Immature natural killer cell (primary cell): ENCODE results near the gene ZNF557. TPM values are rescaled to one million over a fixed set of nuclear protein-coding genes. Genes with fewer than 3 reads are reported as not detected.

Experiments
- DNase-seq, 3 donors: peaks; one replicate each; pipeline ENCODE4 v3.0.0; 2022; ENCODE audit warnings: mixed read lengths in 1 of 3
- H3K27ac Mint-ChIP-seq, 6 donors: one replicate each; pipeline ENCODE4 v1.8.0; 2020; ENCODE audit warnings: mixed read lengths in 6 of 6, mild to moderate bottlenecking in 5 of 6, inconsistent platforms in 4 of 6, moderate library complexity in 3 of 6
- H3K27me3 Mint-ChIP-seq, 3 donors: one replicate each; pipeline ENCODE4 v1.8.0; 2020 to 2021; ENCODE audit warnings: low read depth in 3 of 3, mild to moderate bottlenecking in 3 of 3, mixed read lengths in 3 of 3, moderate library complexity in 3 of 3, inconsistent platforms in 1 of 3
- H3K36me3 Mint-ChIP-seq, 3 donors: one replicate each; pipeline ENCODE4 v1.8.0; 2020; ENCODE audit warnings: mixed read lengths in 3 of 3, inconsistent platforms in 2 of 3, mild to moderate bottlenecking in 2 of 3
- H3K4me1 Mint-ChIP-seq, 2 donors: one replicate each; pipeline ENCODE4 v1.8.0; 2020; ENCODE audit warnings: inconsistent platforms in 2 of 2, mild to moderate bottlenecking in 2 of 2, mixed read lengths in 2 of 2, moderate library complexity in 1 of 2
- H3K4me3 Mint-ChIP-seq, 5 donors: one replicate each; pipeline ENCODE4 v1.8.0; 2020; ENCODE audit warnings: mild to moderate bottlenecking in 5 of 5, mixed read lengths in 5 of 5, inconsistent platforms in 3 of 5, moderate library complexity in 3 of 5
- H3K9me3 Mint-ChIP-seq, 6 donors: one replicate each; pipeline ENCODE4 v1.8.0; 2020; ENCODE audit warnings: mild to moderate bottlenecking in 6 of 6, mixed read lengths in 6 of 6, inconsistent platforms in 4 of 6, moderate library complexity in 3 of 6
- polyA plus RNA-seq, 3 donors: library from polyadenylated mRNA; unstranded; fragments of 300-500 nt; fragmentation: Illumina TruSeq; gene quantifications; one replicate each; pipeline ENCODE4 v1.2.3, GENCODE V29; 2021

Gene ZNF557
- polyA plus RNA-seq, 3 donors from 2014 or later = 2.1 to 8.4 (median 2.4) TPM

DNA sequence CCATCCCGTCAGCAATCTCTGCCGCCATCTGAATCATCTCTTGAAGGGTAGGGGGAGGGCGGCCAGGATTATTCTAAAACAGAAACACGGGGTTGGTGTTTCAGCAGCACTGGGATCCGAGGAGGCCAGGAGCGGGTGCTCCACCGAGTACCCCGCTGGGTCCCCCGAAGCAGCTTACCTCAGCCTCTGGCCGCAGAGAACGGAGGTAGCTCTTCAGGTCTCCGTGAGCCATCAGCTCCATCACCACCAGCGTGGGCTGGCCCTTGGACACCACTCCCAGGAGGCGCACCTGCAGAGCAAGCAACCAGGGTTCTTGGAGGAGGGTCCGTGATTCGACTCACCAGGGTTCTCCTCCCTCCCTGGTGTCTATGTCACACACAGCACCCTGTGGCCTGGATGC is 53.2 kb downstream of the ZNF557 start:
- H3K4me3 Mint-ChIP-seq = no peak overlapping the region
- no peaks in the 10 kb centered on the region for H3K9me3 Mint-ChIP-seq

DNA sequence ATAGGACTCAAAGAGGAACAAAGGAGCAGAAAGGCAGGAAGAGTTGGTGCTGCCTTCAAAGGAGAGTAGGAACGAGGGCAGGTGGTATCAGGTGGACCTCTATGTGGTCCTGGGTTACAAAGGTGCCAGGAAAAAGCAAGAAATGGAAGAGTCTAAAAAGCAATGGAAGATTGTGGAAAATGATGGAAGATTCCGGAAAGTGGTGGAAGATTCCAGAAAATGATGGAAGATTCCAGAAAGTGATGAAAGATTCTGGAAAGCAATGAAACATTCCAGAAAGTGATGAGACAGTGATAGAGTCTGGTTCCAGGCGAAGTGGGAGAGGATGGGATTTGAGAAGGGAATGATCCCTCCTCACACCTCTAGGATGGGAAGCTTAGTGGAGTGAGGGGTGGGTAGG is 55.3 kb downstream of the ZNF557 start:
- Mint-ChIP-seq H3K27ac (no peak overlapping the region), H3K27me3 (peaks cover 0 to 2% (median 2%) of the 10 kb centered on the region in 3 donors), H3K4me3 (no peak overlapping the region), H3K9me3 (no peaks in the 10 kb centered on the region), H3K4me1 (no peaks in the 10 kb centered on the region), H3K36me3 (peaks cover 0 to 3% (median 0%) of the 10 kb centered on the region in 3 donors)
- no peak for DNase-seq

More for the DNA sequence above, 53.2 kb downstream of the ZNF557 start:
- Mint-ChIP-seq H3K27ac (no peak overlapping the region), H3K27me3 (peaks cover 2 to 6% (median 2%) of the 10 kb centered on the region in 3 donors), H3K4me1 (no peaks in the 10 kb centered on the region), H3K36me3 (peaks cover 0 to 3% (median 0%) of the 10 kb centered on the region in 3 donors)
- no peak for DNase-seq

DNA sequence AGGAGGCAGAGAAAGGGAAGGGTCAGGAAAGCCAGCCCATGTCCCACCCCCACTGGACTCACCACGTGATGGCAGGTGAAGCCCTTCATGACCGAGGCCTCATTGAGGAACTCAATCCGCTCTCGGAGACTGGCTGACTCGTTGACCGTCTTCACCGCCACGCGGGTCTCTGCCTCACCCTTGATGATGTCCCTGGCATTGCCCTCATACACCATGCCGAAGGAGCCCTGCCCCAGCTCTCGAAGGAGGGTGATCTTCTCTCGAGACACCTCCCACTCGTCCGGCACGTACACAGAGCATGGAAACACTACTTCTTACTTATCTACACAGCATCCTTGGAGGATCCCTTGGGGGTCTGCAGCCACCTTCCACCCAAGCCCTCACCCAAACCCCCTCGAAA is 55.7 kb downstream of the ZNF557 start:
- Mint-ChIP-seq H3K4me1 (no peaks in the 10 kb centered on the region), H3K36me3 (peaks cover 0 to 3% (median 0%) of the 10 kb centered on the region in 3 donors), H3K4me3 (no peak overlapping the region), H3K27ac (no peak overlapping the region), H3K9me3 (no peaks in the 10 kb centered on the region), H3K27me3 (peaks cover 0 to 2% (median 2%) of the 10 kb centered on the region in 3 donors)
- DNase-seq = no peak

DNA sequence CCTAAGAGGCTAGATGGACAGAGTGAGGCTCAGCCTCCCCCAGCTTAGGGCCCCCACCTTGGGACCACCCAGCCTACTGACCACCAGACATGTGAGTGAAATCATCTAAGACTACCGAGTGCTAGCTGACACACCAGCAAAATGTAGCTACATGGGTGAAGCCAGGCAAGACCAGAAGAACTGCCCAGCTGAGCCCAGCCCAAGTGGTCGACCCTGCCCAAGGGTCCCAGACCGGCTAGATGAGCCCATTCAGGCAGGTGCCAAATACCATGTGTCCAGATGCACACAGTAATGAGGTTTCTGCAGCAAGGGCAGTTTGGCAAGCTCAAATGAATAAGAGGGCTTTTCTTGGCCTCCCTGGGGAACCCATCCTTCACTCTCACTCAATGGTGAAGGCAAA is 56.6 kb downstream of the ZNF557 start:
- Mint-ChIP-seq H3K4me1 (no peaks in the 10 kb centered on the region), H3K27me3 (peaks cover 0 to 2% (median 2%) of the 10 kb centered on the region in 3 donors), H3K9me3 (no peaks in the 10 kb centered on the region), H3K27ac (no peak overlapping the region), H3K4me3 (no peak overlapping the region), H3K36me3 (peaks cover 0 to 3% (median 0%) of the 10 kb centered on the region in 3 donors)
- no peak for DNase-seq

DNA sequence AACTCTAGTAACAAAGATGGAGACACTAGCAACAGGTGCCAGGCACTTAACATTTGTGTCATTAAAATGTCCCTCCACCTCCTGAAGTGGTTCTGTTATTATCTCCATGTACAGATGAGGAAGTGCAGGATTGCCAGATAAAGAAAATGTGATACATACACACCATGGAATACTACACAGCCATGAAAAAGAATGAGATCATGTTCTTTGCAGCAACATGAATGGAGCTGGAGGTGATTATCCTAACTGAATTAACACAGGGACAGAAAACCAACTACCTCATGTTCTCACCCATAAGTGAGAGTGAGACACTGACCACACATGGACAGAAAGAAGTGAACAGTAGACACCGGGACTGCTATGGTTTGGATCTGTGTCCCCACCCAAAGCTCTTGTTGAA is 60.5 kb downstream of the ZNF557 start:
- Mint-ChIP-seq H3K27me3 (peaks cover 0 to 2% (median 2%) of the 10 kb centered on the region in 3 donors), H3K9me3 (no peaks in the 10 kb centered on the region), H3K36me3 (no peaks in the 10 kb centered on the region), H3K4me3 (no peak overlapping the region), H3K4me1 (no peaks in the 10 kb centered on the region), H3K27ac (no peak overlapping the region)
- no peak for DNase-seq

DNA sequence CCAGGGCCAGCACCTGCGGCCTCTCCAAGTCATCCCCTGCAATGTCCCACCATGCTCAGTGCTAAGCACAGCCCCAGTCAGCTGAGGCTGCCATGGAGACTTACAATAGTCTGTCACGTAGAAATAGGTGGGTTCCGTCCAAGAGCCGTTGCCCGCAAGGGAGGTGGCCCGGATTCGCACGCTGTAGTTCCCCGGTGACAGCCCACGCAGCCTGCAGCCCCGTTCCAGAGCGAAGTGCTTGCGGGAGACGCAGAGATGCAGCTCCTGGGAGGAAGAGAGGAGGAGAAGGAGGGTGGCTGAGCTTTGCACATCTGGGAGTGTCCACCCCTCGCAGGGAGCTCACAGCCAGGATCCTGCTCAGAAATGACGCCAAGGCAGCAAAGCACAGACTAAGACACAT is 62.6 kb downstream of the ZNF557 start:
- no peaks in the 10 kb centered on the region for H3K36me3 Mint-ChIP-seq

DNA sequence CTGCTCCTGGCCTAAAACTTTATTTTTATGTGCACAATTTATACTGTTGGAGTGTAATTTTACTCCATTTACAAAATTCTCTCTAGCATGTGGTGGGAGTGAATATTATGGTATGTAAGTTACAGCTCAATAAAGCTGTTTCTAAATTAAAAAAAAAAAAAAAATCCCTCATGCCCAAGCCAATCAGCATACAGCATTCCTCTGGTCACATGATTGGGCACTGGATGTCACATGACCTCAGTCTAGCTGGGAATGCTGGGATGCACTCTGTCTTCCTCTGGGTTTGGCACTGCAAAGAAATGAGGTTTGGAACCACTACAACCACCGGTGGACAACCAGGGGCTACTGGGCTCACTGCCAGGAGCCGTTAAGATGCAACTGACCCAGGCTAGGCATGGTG is 67.6 kb downstream of the ZNF557 start:
- H3K4me3 Mint-ChIP-seq = no peak overlapping the region
- peaks cover 0 to 2% (median 2%) of the 10 kb centered on the region in 3 donors for H3K27me3 Mint-ChIP-seq
- no peaks in the 10 kb centered on the region for H3K36me3 Mint-ChIP-seq
- no peaks in the 10 kb centered on the region for H3K9me3 Mint-ChIP-seq
- no peak overlapping the region for H3K27ac Mint-ChIP-seq
- no peak for DNase-seq
- H3K4me1 Mint-ChIP-seq = no peaks in the 10 kb centered on the region

More for the DNA sequence above, 62.6 kb downstream of the ZNF557 start:
- H3K9me3 Mint-ChIP-seq = no peaks in the 10 kb centered on the region
- DNase-seq = no peak
- H3K4me3 Mint-ChIP-seq = no peak overlapping the region
- no peaks in the 10 kb centered on the region for H3K4me1 Mint-ChIP-seq
- H3K27ac Mint-ChIP-seq = no peak overlapping the region
- peaks cover 0 to 2% (median 2%) of the 10 kb centered on the region in 3 donors for H3K27me3 Mint-ChIP-seq

Other genes with a start within 250 kb of the ZNF557 start
- gene ADGRE1, start 182.1 kb upstream of the ZNF557 start, polyA plus RNA-seq = under 1 TPM in 2 of 3 donors, not detected in 1; 0.22 to 0.54 TPM
- gene MBD3L2B, start 48.3 kb upstream of the ZNF557 start, polyA plus RNA-seq = not detected
- not detected for gene MBD3L5, start 39.1 kb upstream of the ZNF557 start, polyA plus RNA-seq
- gene MBD3L4, start 29.5 kb upstream of the ZNF557 start, polyA plus RNA-seq = not detected
- gene MBD3L2, start 20.4 kb upstream of the ZNF557 start, polyA plus RNA-seq = not detected
- not detected for gene MBD3L3, start 11.0 kb upstream of the ZNF557 start, polyA plus RNA-seq
- gene INSR, start 224.7 kb downstream of the ZNF557 start, polyA plus RNA-seq = under 1 TPM; 0.03 to 0.29 (median 0.04) TPM